Adipose tissue (tissue), 3 donors: ENCODE results near the gene PIGQ. TPM values are rescaled to one million over a fixed set of nuclear protein-coding genes. Genes with fewer than 3 reads are reported as not detected.

Source experiments
- H3K27ac ChIP-seq: one replicate; pipeline ENCODE4 v1.5.1; 2013; ENCODE audit warnings: low read depth, low read length
- WGBS, 3 donors: extraction: QIAGEN DNeasy Blood & Tissue Kit; methylation state at CpG; one replicate each; pipeline ENCODE4 v1.1.7; 2013; 5-methylcytosine and 5-hydroxymethylcytosine counted together
- polyA plus RNA-seq, 3 donors: library from polyadenylated mRNA; stranded (reverse); fragments of 200-250 nt; gene quantifications; one replicate each; pipeline ENCODE4 v1.2.3, GENCODE V29; 2013
- donor health status: healthy with polysubstance abuse.
- donor health status: Bipolar disorder and iron deficiency.
- donor health status: healthy.

Gene PIGQ
- polyA plus RNA-seq, 3 donors = 36.6 to 47.7 (median 37.6) TPM

DNA sequence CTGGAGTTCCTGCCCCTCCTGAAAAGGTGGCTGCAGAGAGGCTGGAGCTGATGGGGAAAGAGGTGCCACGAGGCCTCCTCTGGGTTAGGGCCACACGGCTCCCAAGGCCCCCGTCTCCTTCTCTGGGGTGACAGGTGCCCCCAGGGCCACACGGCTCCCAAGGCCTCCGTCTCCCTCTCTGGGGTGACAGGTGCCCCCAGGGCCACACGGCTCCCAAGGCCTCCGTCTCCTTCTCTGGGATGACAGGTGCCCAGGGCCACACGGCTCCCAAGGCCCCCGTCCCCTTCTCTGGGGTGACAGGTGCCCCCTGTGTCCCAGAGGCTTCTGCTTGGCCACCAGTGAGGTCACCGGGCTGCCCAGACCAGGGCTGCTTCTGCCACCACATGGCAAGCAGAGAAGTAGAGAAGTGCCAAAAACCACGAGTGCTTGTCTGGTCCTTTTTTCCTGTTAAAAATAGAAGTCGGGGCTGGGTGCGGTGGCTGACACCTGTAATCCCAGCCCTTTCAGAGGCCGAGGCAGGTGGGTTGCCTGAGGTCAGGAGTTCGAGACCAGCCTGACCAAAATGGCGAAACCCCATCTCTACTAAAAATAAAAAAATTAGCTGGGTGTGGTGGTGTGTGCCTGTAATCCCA is 38.2 kb upstream of the PIGQ start:
- H3K27ac ChIP-seq = no peak overlapping the region
- WGBS, 3 donors = 60 to 91% (median 87%) methylated on average over 16 of the region's 16 CpGs

DNA sequence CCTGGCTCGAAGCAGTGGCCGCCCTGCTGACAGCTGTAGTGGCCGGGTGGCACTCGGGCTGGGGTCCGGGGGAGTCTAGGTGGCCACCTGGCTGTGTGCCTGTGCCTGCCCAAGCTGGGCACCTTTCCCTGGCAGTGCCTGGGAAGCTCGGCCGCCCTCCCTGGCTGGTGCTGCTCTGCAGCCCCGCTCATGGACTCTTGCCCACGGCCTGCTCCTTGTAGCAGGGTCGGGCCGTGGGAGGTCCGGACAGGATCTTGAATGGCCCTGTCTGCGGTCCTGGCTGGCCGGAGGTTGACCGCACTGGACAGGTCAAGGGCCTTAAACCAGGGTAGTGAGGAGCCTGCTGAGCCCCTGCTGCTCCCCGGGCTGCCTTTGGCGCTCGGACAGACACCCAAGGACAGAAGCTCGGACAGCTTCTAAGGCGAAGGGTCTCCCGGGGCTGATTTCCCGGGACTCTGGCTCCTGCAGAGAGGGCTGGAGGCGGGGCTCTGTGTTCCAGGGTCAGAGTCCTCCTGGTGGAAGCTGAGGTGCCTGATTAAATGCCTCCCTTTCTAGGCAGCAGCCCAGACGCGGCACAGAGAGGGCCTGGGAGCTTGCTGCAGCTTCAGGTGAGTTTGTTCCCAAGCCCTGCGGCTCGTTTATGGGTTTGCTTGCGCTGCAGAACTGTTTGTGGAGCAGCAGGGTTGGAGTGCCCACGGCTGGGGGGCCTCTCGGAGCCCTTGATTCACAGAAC is 36.2 kb upstream of the PIGQ start:
- no peak overlapping the region for H3K27ac ChIP-seq
- WGBS, 3 donors = 24 to 81% (median 75%) methylated on average over 30 of the region's 30 CpGs

DNA sequence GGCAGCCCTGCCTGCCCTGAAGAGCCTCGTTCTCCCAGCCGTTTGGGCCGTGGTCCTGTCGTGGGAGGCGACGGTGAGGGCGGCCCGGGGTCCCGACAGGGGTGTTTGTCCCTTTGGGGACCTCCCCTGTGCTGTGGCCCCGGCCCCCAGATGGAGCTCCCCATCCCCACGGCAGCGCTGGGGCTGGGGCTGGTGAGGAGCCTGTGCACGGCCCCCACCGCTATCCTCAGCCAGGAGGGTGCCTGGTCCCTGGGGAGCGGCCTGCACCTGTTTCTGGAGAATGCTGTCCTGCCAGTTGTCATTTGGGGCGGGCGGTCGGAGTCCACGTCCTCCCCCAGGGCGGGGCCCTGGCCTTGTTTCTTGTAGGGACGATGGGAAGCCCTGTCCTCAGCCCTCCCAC is 35.6 kb upstream of the PIGQ start:
- no peak overlapping the region for H3K27ac ChIP-seq
- 28 to 83% (median 78%) methylated on average over 18 to 21 of the region's 21 CpGs for WGBS, 3 donors

DNA sequence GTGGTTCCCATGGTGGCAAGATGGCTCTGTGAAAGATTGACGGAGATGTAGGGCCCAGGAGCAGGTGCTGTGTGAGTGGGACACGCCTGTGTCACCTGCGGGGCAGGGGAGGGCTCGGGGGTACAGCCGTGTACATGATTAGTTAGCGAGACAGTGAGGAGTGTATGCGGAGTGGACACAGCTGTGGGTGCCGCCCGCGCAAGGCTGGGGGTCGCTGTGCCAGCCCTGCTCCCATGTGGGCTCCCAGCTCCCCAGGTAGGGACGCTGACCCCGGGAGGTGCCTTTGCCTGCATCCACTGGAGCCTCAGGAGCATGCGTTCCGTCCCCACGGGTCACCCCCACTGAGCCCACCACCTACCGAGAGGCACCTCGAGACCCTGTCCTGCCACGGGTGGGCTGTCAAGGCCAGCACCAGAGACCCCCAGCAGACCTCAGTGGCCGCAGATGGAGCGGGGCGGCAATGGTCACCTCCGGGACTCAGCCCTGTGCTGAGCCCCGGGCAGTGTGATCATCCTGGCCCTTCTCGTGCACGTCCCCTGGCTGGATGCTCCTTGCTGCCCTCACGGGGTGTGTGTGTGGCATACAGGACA is 34.8 kb upstream of the PIGQ start:
- no peak overlapping the region for H3K27ac ChIP-seq
- WGBS, 3 donors = 73 to 89% (median 89%) methylated on average over 26 to 27 of the region's 27 CpGs

DNA sequence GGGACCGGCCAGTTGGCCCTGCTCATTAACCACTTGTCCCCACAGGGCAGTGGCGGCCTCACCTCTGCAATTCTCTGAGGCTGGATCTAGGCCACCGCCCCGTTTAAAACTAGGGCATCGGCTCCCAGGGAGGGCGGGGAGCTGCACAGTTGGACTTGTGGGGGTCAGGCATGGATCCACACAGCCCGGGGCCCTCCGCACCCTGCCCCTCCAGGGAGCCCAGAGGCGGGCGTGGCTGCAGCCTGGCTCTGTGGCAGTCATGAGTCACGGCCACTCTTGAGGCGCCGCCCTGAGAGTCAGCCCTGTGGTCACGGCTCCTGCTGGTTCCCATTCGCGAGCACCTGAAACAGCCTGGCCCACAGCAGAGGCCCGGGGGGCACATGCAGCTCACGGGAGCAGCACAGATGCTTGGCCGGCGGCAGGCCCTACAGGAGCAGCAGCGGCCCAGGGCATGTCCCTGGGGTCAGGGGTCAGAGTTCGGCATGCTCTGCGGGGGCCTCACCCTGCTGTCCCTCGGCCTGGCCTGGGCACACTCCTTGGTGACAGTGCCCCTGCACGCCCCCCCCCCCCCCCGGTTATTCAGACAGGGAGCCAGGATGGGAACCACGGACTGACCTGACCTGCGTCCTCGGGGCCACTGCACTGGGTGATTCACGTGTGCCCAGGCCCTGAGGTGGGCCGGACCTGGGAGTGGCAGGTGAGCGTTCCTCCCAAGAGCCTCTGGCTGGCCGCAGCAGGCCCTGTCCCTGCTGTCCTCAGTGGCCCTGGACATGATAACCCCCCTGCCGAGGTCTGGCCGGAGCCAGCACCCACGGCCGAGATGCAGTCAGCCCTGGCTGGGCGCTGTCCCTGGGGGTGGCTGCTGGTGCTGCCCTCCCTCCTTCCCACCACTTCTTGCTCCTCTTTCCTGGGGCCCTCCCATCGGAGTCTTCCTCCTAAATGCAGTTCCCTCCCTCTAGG is 34.0 kb upstream of the PIGQ start:
- H3K27ac ChIP-seq = no peak overlapping the region
- 72 to 81% (median 75%) methylated on average over 37 to 39 of the region's 39 CpGs for WGBS, 3 donors

DNA sequence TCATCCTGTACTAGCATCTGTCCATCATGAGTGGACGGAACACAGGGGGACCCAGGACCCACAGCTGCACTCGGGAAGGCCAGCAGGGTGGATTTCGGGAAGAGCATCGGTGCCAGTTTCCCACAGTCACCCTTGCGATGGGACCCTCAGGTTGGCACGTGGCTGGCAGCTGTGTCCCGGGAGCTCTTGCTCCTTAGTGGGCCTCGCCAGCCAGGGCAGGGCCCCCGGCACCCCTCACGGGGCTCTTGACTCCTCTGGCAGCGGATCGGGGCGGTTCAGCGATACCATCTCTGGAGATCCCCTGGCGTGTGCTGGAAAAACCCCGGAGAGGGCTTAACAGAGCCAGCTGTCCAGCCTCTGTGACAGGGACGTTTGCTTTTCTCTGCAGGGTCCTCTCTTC is 33.0 kb upstream of the PIGQ start:
- H3K27ac ChIP-seq = no peak overlapping the region
- WGBS, 3 donors = 90 to 93% (median 92%) methylated on average over 17 of the region's 17 CpGs

DNA sequence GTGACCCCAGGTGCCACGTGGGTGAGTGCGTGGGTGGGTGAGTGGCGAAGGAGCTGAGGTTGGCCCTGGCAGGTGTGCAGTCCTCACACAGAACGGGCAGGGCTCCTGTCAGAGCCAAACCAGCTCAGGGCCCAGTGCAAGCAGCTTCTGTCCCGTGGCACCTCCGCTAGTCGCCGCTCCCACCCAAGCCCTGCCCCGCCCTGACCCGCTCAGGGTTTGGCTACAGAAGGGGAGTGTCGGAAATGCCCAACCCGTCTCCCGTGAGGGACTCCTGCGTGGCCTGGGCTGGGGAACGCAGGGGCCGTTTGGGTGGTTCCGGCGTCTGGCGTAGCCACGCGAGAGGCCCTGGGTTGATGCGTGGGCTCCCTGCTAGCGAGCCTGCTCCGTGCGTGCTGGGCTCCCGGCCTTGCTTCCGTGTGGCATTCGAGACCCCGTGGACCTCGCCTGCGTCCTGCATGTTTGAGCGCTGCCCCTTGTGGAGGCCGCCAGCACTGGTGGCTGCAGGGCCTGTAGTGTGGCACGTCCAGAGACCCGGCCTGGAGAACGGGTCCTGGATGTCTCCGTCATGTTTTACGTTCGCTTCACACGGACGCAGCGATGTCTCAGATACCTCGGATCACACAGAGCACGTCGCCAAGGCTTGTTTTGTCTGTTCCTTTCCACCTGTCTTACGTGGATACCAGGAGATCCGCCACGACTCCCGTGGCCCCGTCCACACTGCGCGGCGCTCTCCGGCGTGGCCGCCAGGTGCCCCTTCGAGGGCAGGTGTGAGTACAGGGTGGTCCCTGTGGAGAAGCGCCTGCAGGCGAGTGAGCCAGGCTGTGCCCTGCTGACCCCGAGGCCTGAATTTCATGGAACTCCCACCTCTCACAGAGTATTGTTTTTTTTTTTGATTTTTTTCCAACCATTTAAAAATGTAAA is 32.1 kb upstream of the PIGQ start:
- no peak overlapping the region for H3K27ac ChIP-seq
- WGBS, 3 donors = 94 to 97% (median 94%) methylated on average over 59 to 60 of the region's 60 CpGs

DNA sequence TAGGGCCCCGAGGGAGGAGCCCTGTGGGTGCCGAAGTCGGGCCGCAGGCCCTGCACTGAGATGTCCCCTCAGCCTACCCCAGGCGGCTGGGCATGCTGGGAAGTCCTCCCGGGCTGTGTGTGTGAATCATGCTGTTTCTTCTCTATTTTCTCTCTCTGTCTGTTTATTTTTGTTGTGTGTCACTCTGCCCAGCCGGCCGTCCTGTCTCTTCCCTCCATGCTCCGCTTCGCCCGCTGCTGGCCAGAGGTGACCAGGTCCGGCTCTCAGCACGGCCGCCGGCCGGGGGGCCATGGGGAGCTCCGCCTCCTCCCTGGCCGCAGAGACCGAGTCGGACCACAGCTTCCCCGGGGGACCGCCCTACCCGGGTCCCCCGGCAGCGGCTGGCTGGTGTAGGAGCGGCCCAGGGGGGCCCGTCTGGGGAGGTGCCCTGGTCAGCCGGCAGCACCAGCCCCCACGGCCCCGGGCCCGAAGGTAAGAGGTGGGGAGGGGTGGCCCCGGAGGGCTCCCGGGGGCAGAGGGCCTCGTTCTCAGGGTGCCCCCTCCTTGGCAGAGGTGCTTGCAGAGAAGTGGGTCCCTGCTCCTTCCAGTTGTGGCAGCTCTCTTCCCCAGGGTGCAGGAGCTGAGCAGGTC is 29.8 kb upstream of the PIGQ start:
- 83 to 90% (median 90%) methylated on average over 30 to 34 of the region's 34 CpGs for WGBS, 3 donors
- no peak overlapping the region for H3K27ac ChIP-seq

DNA sequence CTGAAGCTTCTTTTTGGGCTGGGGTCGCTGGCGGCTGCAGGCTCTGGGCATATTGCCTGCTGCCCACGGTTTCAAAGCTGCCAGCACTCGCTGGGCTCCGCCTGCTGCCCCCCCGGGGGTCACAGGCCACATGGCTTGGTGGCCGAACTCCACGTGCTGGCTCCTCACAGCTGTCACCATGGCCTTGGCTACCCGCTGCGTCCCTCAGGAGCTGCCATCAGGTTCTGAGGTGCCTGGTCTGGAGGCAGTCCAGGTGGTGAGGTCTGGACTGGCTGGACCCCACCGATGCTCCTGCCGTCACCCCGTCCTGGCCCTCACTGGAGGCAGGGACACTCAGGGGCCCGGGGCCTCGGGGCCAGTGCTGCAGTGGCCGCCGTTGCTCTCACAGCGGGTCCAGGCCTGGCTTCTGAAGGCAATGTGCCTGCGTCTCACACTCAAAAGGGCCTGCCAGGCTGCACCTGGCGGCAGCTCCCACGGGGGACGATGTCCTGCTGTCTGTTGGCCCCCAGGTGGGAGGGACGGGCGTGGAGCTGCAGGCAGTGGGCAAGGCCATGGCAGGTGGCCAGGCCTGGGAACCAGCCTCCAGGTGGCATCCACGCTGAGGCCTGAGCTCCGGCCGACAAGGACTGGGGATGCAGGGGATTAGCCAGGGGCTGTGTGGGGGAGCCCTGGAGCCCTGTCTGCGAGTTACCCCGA is 29.0 kb upstream of the PIGQ start:
- no peak overlapping the region for H3K27ac ChIP-seq
- WGBS, 3 donors = 50 to 91% (median 90%) methylated on average over 28 to 29 of the region's 29 CpGs

DNA sequence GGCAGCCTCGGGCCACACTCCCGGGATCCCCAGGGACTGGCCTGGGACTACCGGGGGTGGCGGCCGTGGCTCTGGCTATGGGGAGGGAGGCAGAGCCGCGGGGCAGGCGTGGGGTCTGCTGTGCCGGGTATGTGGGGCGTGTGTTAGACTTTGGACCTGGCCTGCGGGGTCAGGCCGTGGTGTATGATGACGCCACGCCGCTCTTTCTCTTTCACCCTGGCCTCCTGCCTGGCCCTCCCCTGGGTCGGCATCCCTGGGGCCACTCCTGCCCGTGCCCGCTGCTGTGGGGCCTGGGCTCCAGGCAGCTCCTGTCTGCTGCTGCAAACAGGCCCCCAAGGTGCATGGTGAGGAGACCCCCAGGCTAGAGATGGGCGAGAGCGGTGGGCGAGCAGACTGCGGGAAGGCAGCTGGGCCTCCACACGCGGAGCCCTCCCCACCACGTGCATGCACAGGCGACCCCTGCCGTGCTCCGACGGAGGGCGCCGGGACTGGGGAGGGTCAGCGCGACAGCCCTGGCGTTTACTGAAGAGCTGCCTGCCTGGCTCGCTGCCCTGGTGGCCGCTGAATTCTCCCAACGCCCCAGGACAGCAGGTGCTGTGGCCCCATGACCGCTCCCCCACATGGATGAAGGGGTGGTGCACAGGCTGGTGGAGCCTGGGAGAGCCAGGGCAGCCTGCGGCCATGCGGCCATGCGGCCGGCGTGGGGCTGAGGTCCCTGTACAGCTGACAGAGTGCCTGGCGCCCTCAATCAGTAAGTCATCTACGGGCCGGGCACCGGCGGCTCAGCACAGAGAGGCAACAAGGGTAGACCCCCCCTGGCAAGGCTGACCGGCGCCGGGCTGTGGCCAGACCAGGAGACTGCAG is 26.2 kb upstream of the PIGQ start:
- whole genome bisulfite sequencing, 3 donors = 86 to 93% (median 86%) methylated on average over 49 to 51 of the region's 51 CpGs
- no peak overlapping the region for H3K27ac ChIP-seq

DNA sequence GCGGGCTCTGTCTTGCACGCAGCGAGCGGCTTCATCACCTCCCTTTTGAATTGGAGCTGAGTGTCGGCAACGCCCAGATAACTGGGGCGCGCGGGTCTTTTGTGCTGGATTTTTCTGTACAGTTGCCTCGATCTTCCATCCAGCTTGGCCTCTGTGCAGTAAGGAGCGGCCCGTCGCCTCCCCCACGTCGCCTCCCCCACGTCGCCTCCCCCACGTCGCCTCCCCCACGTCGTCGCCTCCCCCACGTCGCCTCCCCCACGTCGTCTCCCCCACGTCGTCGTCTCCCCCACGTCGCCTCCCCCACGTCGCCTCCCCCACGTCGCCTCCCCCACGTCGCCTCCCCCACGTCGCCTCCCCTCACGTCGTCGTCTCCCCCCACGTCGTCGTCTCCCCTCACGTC is 25.3 kb upstream of the PIGQ start:
- H3K27ac ChIP-seq = no peak overlapping the region
- WGBS, 3 donors = 88 to 94% (median 92%) methylated on average over 39 to 46 of the region's 46 CpGs

DNA sequence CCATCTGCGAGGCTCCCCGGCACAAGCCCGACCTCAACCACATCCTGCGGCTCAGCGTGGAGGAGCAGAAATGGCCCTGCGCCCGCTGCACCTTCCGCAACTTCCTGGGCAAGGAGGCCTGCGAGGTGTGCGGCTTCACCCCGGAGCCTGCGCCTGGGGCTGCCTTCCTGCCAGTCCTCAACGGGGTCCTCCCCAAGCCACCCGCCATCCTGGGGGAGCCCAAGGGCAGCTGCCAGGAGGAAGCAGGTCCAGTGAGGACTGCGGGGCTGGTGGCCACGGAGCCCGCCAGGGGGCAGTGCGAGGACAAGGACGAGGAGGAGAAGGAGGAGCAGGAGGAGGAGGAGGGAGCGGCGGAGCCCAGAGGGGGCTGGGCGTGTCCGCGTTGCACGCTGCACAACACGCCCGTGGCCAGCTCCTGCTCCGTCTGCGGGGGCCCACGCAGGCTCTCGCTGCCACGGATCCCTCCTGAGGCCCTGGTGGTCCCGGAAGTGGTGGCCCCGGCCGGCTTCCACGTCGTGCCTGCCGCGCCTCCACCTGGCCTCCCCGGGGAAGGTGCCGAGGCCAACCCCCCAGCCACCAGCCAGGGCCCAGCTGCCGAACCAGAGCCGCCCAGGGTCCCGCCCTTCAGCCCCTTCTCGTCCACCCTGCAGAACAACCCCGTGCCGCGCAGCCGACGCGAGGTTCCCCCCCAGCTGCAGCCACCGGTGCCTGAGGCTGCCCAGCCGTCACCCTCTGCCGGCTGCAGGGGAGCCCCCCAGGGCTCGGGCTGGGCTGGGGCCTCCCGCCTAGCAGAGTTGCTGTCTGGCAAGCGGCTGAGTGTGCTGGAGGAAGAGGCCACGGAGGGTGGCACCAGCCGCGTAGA is 22.6 kb upstream of the PIGQ start:
- no peak overlapping the region for H3K27ac ChIP-seq
- 62 to 68% (median 65%) methylated on average over 42 to 60 of the region's 60 CpGs for WGBS, 3 donors

DNA sequence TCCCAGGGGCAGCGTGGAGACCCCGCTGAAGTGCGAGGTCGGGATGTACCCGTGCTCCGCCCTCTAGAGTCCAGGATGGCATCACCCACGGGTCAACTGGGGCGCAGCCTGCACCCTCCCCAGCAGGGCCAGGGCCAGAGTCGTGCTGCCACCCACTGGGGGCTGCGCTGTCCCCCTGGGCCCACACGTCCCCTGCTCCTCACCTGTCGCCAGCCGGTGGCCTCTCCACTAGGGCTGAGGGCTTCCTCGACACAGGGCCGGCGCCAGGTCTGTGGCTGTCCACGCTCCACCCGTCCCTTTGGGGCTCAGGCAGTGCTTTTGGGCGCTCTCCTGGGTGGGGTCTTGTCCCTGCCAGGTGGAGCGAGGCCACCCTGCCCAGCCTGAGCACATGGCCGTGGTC is 21.2 kb upstream of the PIGQ start:
- H3K27ac ChIP-seq = no peak overlapping the region
- WGBS, 3 donors = 91 to 97% (median 95%) methylated on average over 20 to 21 of the region's 21 CpGs

DNA sequence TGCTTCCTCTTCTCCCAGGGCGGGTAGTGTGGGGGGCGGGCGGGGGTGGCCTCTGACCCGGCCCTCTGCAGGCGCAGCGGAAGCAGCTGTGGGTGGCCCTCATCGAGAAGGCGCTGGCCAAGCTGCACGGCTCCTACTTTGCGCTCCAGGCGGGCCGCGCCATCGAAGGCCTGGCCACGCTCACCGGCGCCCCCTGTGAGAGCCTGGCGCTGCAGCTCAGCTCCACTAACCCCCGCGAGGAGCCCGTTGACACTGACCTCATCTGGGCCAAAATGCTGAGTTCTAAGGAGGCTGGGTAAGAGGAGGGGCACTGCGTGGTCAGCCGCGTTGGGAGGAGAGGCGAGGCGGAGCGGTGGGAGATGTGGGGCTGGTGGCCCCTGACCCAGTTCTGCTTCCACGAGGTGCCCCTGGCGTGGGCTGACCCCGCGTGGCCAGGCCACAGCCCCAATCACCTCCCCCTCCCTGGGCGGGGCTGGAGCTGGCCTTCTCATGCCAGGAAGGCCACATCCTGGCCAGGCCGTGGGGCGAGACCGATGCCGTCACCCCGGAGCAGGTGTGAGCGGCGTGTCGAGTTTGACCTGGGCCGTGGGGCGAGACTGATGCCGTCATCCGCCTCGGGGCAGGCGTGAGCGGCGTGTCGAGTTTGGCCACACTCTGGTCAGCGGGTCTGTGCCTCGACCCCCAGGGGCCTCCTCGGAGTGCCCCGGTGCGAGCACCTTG is 20.1 kb upstream of the PIGQ start:
- H3K27ac ChIP-seq = no peak overlapping the region
- 93 to 96% (median 96%) methylated on average over 53 to 54 of the region's 54 CpGs for WGBS, 3 donors
